ENCODE measurements around the gene SLCO2A1. TPM values are rescaled to one million over a fixed set of nuclear protein-coding genes. Genes with fewer than 3 reads are reported as not detected.
"Not testable (repeated sequence)": the region's sequence is repeated elsewhere in the genome, so short reads cannot be mapped to it uniquely, and the experiment has no call there.

Gene SLCO2A1
- total RNA-seq, 2 donors from 2014 or later: 26.3 to 34.8 TPM

GRCh38 chr3:134072881-134073582 is 43.3 kb upstream of the SLCO2A1 start:
- Histone ChIP-seq H3K9me3 (no peaks in the 10 kb centered on the region), H3K9ac (ENCODE audit: low read depth in 2 of 2, low read length in 2 of 2) (no peak overlapping the region), H3K4me3 (no peak overlapping the region), H3K36me3 (no peaks in the 10 kb centered on the region), H3K4me1 (no peaks in the 10 kb centered on the region), H3K27me3 (no peaks in the 10 kb centered on the region), H3K27ac (no peak overlapping the region)
- intact Hi-C loops (cut with DNase I): no loop called here
- DNase-seq: no peak
- no peak for TF ChIP-seq CTCF (IDR thresholded peaks at IDR 0.05)

DNA sequence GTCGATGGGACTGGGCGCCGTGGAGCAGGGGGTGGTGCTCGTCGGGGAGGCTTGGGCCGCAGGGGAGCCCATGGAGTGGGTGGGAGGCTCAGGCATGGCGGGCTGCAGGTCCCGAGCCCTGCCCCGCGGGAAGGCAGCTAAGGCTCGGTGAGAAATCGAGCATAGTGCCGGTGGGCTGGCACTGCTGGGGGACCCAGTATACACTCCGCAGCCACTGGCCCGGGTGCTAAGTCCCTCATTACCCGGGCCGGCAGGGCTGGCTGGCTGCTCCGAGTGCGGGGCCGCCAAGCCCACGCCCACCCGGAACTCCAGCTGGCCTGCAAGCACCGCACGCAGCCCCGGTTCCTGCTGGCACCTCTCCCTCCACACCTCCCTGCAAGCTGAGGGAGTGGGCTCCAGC is 40.6 kb upstream of the SLCO2A1 start:
- H3K27me3 ChIP-seq; intact Hi-C loops (cut with DNase I); H3K9me3 ChIP-seq; DNase-seq; H3K9ac ChIP-seq (ENCODE audit: low read depth in 2 of 2, low read length in 2 of 2); H3K27ac ChIP-seq; H3K4me1 ChIP-seq; H3K4me3 ChIP-seq; H3K36me3 ChIP-seq: not testable (repeated sequence)

GRCh38 chr3:134068429-134068828 is 38.7 kb upstream of the SLCO2A1 start:
- H3K36me3 ChIP-seq: no peaks in the 10 kb centered on the region
- TF ChIP-seq CTCF (IDR thresholded peaks at IDR 0.05): no peak

DNA sequence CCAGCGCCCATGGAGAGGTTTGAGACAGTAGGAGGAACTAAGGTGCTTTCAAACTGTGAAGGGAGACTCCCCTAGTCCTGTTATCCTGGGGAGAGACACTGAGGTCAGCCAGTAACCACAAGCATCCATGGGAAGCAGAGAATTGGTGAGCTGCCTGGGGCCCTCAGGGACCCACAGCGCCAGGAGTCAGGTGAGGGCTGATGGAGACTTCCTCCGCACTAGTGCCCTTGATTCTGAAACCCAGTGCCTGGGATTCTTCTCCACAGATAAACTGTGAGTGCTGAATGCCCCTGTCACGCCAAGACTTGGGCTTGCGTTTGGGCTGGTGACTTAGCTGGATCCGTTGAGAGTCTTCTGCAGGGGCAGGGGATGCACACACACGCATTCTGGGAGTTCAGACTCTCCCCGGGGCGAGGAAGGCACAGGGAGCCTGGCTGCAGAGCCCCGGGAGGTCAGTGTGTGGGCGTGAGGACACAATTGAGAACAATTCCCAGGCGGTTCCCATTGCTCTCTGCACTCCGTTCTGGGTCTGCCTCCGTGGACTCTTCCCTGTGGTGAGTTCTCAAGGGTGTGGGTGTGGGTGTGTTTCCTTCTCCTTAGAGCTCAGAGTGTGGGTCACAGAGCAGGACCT is 37.9 kb upstream of the SLCO2A1 start:
- no peaks in the 10 kb centered on the region for H3K4me1 ChIP-seq
- intact Hi-C loops (cut with DNase I): loop anchor here (10.0 kb wide), 1 partner anchor 253 kb away; no protein-coding TSS in a partner anchor
- DNase-seq: no peak
- no peak for TF ChIP-seq CTCF (IDR thresholded peaks at IDR 0.05)
- no peaks in the 10 kb centered on the region for H3K36me3 ChIP-seq
- no peaks in the 10 kb centered on the region for H3K9me3 ChIP-seq
- H3K4me3 ChIP-seq: no peak overlapping the region
- H3K9ac ChIP-seq (ENCODE audit: low read depth in 2 of 2, low read length in 2 of 2): no peak overlapping the region
- H3K27ac ChIP-seq: no peak overlapping the region
- no peaks in the 10 kb centered on the region for H3K27me3 ChIP-seq

More at GRCh38 chr3:134068429-134068828, 38.7 kb upstream of the SLCO2A1 start:
- H3K9me3 ChIP-seq: no peaks in the 10 kb centered on the region
- intact Hi-C loops (cut with DNase I): loop anchor here (10.0 kb wide), 1 partner anchor 254 kb away; no protein-coding TSS in a partner anchor
- H3K27me3 ChIP-seq: no peaks in the 10 kb centered on the region
- H3K4me1 ChIP-seq: no peaks in the 10 kb centered on the region
- H3K4me3 ChIP-seq: no peak overlapping the region
- no peak overlapping the region for H3K27ac ChIP-seq
- no peak overlapping the region for H3K9ac ChIP-seq (ENCODE audit: low read depth in 2 of 2, low read length in 2 of 2)
- DNase-seq: no peak

- H3K4me1 ChIP-seq: no peaks in the 10 kb centered on the region
- H3K9me3 ChIP-seq: no peaks in the 10 kb centered on the region
- peak; percentile 16 for DNase-seq
- H3K9ac ChIP-seq (ENCODE audit: low read depth in 2 of 2, low read length in 2 of 2): no peak overlapping the region
- no peak for TF ChIP-seq CTCF (IDR thresholded peaks at IDR 0.05)
- intact Hi-C loops (cut with DNase I): loop anchor here (10.0 kb wide), 1 partner anchor 252 kb away; no protein-coding TSS in a partner anchor
- H3K4me3 ChIP-seq: no peak overlapping the region
- H3K36me3 ChIP-seq: no peaks in the 10 kb centered on the region
- H3K27me3 ChIP-seq: no peaks in the 10 kb centered on the region
- H3K27ac ChIP-seq: no peak overlapping the region
Measured at GRCh38 chr3:134066651-134067530, 37.2 kb upstream of the SLCO2A1 start.

Measured in colonic mucosa (tissue), 4 donors.